Astrocyte (in vitro differentiated cells and primary cell): ENCODE results near the gene MALL. TPM values are rescaled to one million over a fixed set of nuclear protein-coding genes. Genes with fewer than 3 reads are reported as not detected.

Experiments
- DNase-seq: peaks from one replicate; pipeline ENCODE4 v3.0.0-alpha.2; 2010; ENCODE audit warnings: low read depth
- FAIRE-seq: peaks from 2 replicates; lab custom pipeline; 2011; peaks lifted over from hg19 to GRCh38; lab: Jason Lieb, UNC
- H2AFZ ChIP-seq: 2 replicates; pipeline ENCODE4 v1.6.0; 2012; ENCODE audit warnings: low read depth, low read length, inconsistent platforms
- H3K27ac ChIP-seq: 2 replicates; pipeline ENCODE4 v1.5.1; 2011; ENCODE audit warnings: low read depth, low read length, inconsistent platforms
- H3K27me3 ChIP-seq: 2 replicates; pipeline ENCODE4 v1.6.0; 2011; ENCODE audit warnings: low read length, inconsistent platforms; ENCODE audit not compliant: insufficient read depth
- H3K36me3 ChIP-seq: 2 replicates; pipeline ENCODE4 v1.5.1; 2011; ENCODE audit warnings: low read length, inconsistent platforms; ENCODE audit not compliant: insufficient read depth
- H3K4me1 ChIP-seq: 2 replicates; pipeline ENCODE4 v1.5.1; 2011; ENCODE audit warnings: low read length, inconsistent platforms; ENCODE audit not compliant: insufficient read depth
- H3K4me2 ChIP-seq: 2 replicates; pipeline ENCODE4 v1.6.0; 2012; ENCODE audit warnings: low read length, inconsistent platforms
- H3K4me3 ChIP-seq: 2 replicates; pipeline ENCODE4 v1.5.1; 2011; ENCODE audit warnings: low read depth, mild to moderate bottlenecking, low read length, inconsistent platforms; ENCODE audit not compliant: insufficient read depth
- H3K79me2 ChIP-seq: 2 replicates; pipeline ENCODE4 v1.6.0; 2012; ENCODE audit warnings: mild to moderate bottlenecking, low read length, inconsistent platforms; ENCODE audit not compliant: insufficient read depth
- H3K9ac ChIP-seq: 2 replicates; pipeline ENCODE4 v1.6.0; 2012; ENCODE audit warnings: mild to moderate bottlenecking, low read length, inconsistent platforms
- H3K9me3 ChIP-seq: 2 replicates; pipeline ENCODE4 v1.5.1; 2012; ENCODE audit warnings: low read depth, mild to moderate bottlenecking, low read length, inconsistent platforms; ENCODE audit not compliant: insufficient read depth
- H4K20me1 ChIP-seq: 2 replicates; pipeline ENCODE4 v1.6.0; 2012; ENCODE audit warnings: low read length, inconsistent platforms; ENCODE audit not compliant: insufficient read depth
- H3K27ac Mint-ChIP-seq: one replicate; pipeline ENCODE4 v1.8.0; 2021; ENCODE audit warnings: mild to moderate bottlenecking, mixed read lengths; ENCODE audit not compliant: unreplicated experiment
- H3K27me3 Mint-ChIP-seq: one replicate; pipeline ENCODE4 v1.8.0; 2021; ENCODE audit warnings: low read depth, mixed read lengths; ENCODE audit not compliant: unreplicated experiment
- H3K36me3 Mint-ChIP-seq: one replicate; pipeline ENCODE4 v1.8.0; 2021; ENCODE audit warnings: low read depth, mixed read lengths; ENCODE audit not compliant: unreplicated experiment
- H3K4me1 Mint-ChIP-seq: one replicate; pipeline ENCODE4 v1.8.0; 2021; ENCODE audit warnings: low read depth, mixed read lengths; ENCODE audit not compliant: unreplicated experiment
- H3K4me3 Mint-ChIP-seq: one replicate; pipeline ENCODE4 v1.8.0; 2021; ENCODE audit warnings: mild to moderate bottlenecking, moderate library complexity, mixed read lengths; ENCODE audit not compliant: unreplicated experiment
- H3K9me3 Mint-ChIP-seq: one replicate; pipeline ENCODE4 v1.8.0; 2021; ENCODE audit warnings: mild to moderate bottlenecking, mixed read lengths; ENCODE audit not compliant: unreplicated experiment
- CTCF ChIP-seq: IDR thresholded peaks from 2 replicates; pipeline ENCODE4 v1.5.1; 2011; ENCODE audit warnings: low read depth, mild to moderate bottlenecking, inconsistent platforms, low read length, moderate library complexity; ENCODE audit not compliant: insufficient read depth
- EZH2 ChIP-seq: IDR thresholded peaks from 2 replicates; pipeline ENCODE4 v1.6.1; 2012; ENCODE audit warnings: mild to moderate bottlenecking, low read length, inconsistent platforms; ENCODE audit not compliant: insufficient read depth
- total RNA-seq: library from RNA; stranded (reverse); gene quantifications from 2 replicates; pipeline ENCODE4 v1.2.1, GENCODE V29; 2021

MALL gene
- total RNA-seq, 1 donor from 2014 or later = 0.36 TPM

- Histone ChIP-seq H3K4me2 (no peak overlapping the region), H3K27me3 (no peaks in the 10 kb centered on the region), H3K36me3 (no peaks in the 10 kb centered on the region), H3K9ac (no peak overlapping the region), H3K9me3 (no peaks in the 10 kb centered on the region), H4K20me1 (no peaks in the 10 kb centered on the region), H3K79me2 (peaks cover 1% of the 10 kb centered on the region), H3K4me3 (no peak overlapping the region), H2AFZ (peak overlapping the region; percentile 13), H3K4me1 (peaks cover 9% of the 10 kb centered on the region), H3K27ac (no peak overlapping the region)
- peaks cover 6% of the 10 kb centered on the region for H3K4me1 Mint-ChIP-seq
- no peak overlapping the region for H3K4me3 Mint-ChIP-seq
- peaks cover 46% of the 10 kb centered on the region for H3K27me3 Mint-ChIP-seq
- no peaks in the 10 kb centered on the region for H3K9me3 Mint-ChIP-seq
- H3K27ac Mint-ChIP-seq = no peak overlapping the region
- TF ChIP-seq EZH2 (no peak), CTCF (no peak)
- DNase-seq (no peak), FAIRE-seq (no peak)
- H3K36me3 Mint-ChIP-seq = no peaks in the 10 kb centered on the region
Observed at GRCh38 chr2:110120171-110121051, 4.8 kb upstream of the MALL start.

- Histone ChIP-seq H4K20me1 (no peaks in the 10 kb centered on the region), H3K27me3 (no peaks in the 10 kb centered on the region), H3K36me3 (no peaks in the 10 kb centered on the region), H3K4me2 (peak overlapping the region; percentile 96), H3K4me1 (peaks cover 14% of the 10 kb centered on the region), H3K4me3 (peak overlapping the region; percentile 62), H3K79me2 (peaks cover 29% of the 10 kb centered on the region), H2AFZ (peak overlapping the region; percentile 79), H3K9me3 (no peaks in the 10 kb centered on the region), H3K27ac (no peak overlapping the region), H3K9ac (peak overlapping the region; percentile 79)
- peak overlapping the region; percentile 52 for H3K4me3 Mint-ChIP-seq
- H3K27ac Mint-ChIP-seq = no peak overlapping the region
- no peaks in the 10 kb centered on the region for H3K9me3 Mint-ChIP-seq
- TF ChIP-seq EZH2 (no peak), CTCF (peak; percentile 57)
- no peak for FAIRE-seq
- peaks cover 74% of the 10 kb centered on the region for H3K27me3 Mint-ChIP-seq
- no peaks in the 10 kb centered on the region for H3K4me1 Mint-ChIP-seq
- H3K36me3 Mint-ChIP-seq = no peaks in the 10 kb centered on the region
- DNase-seq = peak; percentile 64
Observed at GRCh38 chr2:110116033-110116710, 550 bp upstream of the MALL start.
